Sciatic nerve (tissue), 2 donors: Measurements from ENCODE around the gene SLX9. TPM values are rescaled to one million over a fixed set of nuclear protein-coding genes. Genes with fewer than 3 reads are reported as not detected.
A peak's percentile ranks its signal among the peaks of the same experiment; 100 is the strongest.

Source experiments
- ATAC-seq: fragments of 200-7000 bp; cut with Tn5 transposase; one replicate; pipeline ENCODE4 v1.9.1; 2020; ENCODE audit warnings: mild to moderate bottlenecking, moderate library complexity
- DNase-seq: peaks from one replicate; pipeline ENCODE4 v3.0.0-alpha.2; 2020; ENCODE audit warnings: low spot score
- intact Hi-C: fragments of 100-400 bp; cut with DNase I; formaldehyde crosslinking; loops from one replicate; pipeline ENCODE4 v1.14.2; 2022
- total RNA-seq: library from RNA; stranded (reverse); fragmentation: NEBNext Ultra II Directional; extraction: Animal tissue kit (Norgen Biotek cat#: 25700); gene quantifications from one replicate; pipeline ENCODE4 v1.2.1, GENCODE V29; 2021
- donor health status: DM: no; HTN: no; CAD: no.
- donor health status: DM: no; HTN: no; CAD: no.

SLX9 gene
- total RNA-seq, 1 donor from 2014 or later: 17.1 TPM

DNA sequence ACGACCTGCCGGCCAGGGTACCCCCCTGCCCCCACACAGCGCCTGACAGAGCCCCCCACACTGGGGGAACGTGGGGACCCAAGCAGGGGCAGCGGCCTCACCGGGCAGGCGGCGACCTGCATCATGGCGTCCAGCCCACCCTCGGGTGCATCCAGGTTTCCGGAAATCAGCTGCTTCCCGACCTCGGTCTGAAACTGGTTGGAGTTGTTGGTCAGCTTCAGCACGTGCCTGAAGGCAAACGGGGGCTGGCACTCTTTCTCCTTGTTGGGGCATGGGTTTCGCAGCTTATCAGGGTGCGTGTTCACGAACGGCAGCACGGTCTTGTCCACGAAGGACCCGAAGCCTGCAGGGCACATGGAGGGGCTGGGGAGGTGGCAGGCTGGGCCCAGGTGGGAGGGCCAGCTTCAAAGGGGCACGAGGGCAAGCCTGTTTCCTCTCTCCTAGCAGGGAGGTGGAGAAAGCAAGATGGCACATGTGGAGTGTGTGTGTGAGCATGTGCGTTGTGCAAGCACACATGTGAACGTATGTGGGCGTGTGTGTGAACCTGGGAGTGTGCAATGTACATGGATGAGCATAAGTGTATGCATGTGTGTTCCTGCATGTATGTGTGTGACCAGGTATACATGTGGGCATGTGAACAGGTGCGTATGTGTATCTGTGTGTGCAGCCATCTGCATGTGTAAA lies 38.3 kb upstream of the SLX9 start:
- no peak for DNase-seq
- intact Hi-C loops: no loop called here
- no peak for ATAC-seq

GRCh38 chr21:44902268-44903049 lies 37.4 kb upstream of the SLX9 start:
- ATAC-seq (no peak), DNase-seq (no peak)
- intact Hi-C loops: no loop called here

DNA sequence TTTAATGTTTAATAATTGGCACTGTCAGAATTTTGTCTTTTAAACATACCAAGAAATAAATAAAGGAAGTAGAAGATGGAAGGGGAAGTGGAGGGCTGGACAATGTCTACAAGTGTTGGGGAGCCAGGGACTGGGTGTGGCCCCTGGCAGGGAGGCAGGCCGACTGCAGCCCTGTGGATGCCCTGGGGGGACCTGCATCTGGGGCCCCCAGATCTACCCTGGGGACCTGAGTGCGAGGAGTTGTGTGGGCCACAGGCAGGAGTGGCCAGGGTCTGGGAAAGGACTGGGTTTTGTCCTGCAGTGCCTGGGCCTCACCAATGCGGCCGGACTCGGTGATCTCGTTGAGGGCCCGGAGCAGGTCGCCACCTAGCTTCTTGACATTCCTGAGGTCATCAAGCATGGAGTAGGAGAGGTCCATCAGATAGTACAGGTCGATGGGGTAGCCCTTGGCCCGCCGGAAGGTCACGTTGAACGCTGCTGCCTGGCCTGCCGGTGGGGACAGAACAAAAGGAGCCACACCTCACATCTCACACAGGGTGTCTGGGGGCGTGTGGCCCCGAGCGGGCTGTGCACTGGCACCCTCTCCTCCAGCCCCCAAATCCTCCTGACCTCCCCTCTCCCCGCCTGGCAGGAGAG lies 36.7 kb upstream of the SLX9 start:
- DNase-seq (no peak), ATAC-seq (no peak)
- intact Hi-C loops: no loop called here

DNA sequence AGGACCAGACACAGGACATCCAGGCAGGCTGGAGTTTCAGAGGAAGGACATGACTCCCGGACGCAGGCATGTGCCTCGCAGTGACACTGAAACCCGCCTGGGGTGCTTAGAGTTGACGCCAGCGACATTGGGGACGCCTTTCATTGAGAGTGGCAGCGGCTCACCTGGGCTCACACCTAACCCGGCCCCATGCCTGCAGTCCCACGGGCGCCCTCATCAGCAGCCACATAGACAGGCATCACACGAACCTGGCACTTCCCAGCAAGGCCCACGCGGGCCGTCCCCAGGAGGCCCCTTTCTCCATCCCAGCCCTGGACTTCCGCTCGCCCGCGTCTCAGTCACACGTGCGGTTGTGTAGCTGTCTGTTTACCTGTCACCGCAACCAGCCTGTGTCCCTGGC lies 36.1 kb upstream of the SLX9 start:
- DNase-seq (no peak), ATAC-seq (no peak)
- intact Hi-C loops: no loop called here

DNA sequence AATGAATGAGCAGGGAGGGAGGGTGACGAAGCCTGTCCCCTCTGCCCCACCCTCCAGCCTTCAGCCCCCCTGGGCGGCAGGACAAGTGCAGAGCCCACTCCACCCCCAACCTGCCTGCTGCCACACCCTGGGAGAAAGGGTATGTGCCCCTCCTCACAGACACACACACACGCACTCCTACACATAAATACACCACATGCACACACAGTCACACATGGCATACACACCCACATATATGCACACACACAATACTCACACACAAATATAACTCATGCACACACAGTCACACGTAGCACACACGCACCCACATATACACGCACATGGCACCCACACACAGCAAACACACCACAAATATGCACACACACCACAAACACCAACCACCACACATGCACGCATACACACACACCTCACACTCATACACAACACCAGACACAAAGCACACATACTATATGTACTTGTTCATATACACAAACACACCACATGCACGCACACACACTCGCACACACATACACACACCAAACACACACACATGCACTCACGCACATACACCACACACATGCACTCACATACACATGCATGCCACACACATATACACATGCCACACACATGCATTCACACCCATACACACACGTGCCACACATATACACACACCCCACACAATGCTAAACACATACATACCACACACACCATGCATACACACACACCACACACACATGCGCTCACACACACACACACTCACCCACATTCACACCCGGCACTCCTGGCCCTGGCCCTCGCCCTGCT lies 35.5 kb upstream of the SLX9 start:
- ATAC-seq (no peak), DNase-seq (no peak)
- intact Hi-C loops: no loop called here

DNA sequence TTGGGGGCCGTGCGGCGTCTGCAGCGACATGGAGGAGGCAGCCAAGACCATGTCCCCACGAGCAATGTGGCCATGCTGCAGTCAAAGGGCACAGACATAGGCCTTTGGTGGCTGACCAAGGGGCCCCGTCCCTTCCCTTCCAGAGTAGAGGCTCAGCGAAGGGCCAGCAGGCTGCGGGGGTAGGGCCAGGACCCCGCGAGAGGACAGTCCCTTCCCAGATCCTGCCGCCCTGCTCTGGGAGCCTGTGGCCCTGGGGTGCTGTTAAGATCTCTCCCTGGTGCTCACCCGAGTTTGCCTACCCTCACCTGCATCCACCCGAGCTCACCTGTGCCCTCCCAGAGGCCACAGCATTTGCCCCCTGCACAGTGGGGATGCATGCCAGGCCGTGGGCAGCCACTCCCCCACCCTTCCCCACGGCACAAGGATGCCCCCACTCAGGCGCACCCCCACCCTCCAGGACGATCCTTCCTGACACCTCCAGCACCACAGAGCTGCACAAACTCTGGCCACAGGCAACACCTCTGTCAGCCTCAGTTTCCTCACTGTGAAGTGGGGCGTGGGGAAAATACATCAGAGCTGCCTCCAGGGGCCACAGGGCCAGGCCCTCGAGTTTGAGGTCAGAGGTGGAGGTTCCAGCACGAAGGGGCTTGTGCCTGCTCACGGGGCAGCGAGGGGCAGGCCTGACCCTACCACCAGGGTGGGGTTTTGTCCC lies 34.7 kb upstream of the SLX9 start:
- DNase-seq (no peak), ATAC-seq (no peak)
- intact Hi-C loops: no loop called here

- intact Hi-C loops: no loop called here
- ATAC-seq (no peak), DNase-seq (no peak)
Observed at GRCh38 chr21:44905728-44906090, 34.1 kb upstream of the SLX9 start.

- no peak for ATAC-seq
Observed at GRCh38 chr21:44907225-44907965, 32.4 kb upstream of the SLX9 start.

DNA sequence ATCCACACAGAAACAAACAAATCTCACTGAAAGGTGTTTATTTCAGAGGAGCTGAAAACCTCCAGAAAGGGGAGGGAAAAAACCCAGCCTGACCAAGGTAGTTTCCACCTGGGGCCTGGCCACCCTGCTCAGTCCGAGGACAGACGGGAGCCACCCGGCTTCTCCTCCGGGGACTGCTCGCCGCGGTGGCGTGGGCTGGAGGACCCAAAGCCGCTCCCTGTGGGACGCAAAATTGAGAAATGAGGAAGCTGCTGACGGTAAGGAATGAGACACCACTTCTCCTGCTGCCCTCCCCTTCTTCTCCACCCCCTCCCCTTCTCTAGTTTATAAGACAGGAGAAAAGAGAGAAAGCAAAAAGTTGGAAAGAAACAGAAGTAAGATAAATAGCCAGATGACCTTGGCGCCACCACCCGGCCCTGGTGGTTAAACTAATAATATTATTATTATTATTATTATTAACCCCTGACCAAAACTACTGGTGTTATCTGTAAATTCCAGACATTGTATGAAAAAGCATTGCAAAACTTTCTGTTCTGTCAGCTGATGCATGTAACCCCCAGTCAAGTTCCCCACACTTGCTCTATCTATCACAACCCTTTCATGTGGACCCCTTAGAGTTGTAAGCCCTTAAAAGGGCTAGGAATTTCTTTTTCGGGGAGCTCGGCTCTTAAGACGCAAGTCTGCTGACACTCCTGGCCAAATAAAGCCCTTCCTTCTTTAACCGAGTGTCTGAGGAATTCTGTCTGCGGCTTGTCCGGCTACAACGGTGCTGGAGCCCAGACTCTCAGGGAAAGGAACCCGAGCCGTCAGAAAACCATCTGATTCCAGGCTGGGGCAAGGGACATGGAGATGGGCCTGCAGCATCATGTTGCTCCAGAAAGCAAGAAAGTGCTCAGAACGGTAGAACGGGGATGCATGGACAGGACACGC lies 31.6 kb upstream of the SLX9 start:
- peak; percentile 31 for ATAC-seq
- intact Hi-C loops: no loop called here
- DNase-seq: no peak

More at GRCh38 chr21:44907225-44907965, 32.4 kb upstream of the SLX9 start:
- no peak for DNase-seq
- intact Hi-C loops: no loop called here

- intact Hi-C loops: no loop called here
- DNase-seq (no peak), ATAC-seq (no peak)
Observed at GRCh38 chr21:44908908-44909307, 30.9 kb upstream of the SLX9 start.

- intact Hi-C loops: no loop called here
- DNase-seq (no peak), ATAC-seq (no peak)
Observed at GRCh38 chr21:44909719-44910118, 30.1 kb upstream of the SLX9 start.

DNA sequence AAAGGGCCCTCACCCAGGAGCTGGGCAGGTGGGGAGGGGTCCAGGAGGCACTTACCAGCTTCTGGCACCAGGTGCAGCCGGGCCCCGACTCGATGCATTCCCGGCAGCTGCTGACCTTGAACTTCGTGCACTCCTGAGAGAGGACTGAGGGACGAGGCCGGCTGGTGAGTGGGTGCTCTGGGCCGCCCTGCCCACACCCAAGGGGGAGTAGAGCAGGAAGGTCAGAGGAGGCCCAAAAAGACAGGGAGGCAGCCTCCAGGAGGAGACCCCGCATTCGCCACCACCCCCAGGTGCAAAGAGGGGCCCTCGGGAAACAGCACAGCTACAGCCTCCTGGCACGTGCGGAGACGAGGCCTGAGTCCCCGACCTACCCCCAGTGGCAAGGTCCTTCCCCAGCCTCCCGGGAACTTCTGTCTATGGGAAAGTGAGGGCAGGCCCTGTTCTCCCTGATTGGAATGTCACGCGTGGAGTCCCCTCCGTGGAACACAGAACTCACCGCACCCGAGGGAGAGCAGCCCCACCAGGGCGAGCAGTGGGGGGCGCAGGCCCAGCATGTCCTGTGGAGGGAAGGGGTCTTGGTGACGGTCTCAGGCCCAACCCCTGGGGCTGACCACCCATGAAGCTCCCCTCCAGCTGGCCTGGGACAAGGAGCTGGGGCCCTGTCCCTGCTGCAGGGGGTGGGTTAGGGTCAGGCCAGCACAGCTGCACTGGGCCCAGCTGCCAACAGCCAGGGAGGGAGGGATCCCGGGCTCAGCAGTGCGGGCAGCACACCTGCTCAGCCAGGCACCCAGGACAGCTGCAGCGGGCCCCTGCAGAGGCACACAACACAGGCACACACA lies 29.4 kb upstream of the SLX9 start:
- ATAC-seq: no peak
- no peak for DNase-seq
- intact Hi-C loops: no loop called here

GRCh38 chr21:44911068-44911383 lies 28.8 kb upstream of the SLX9 start:
- DNase-seq (no peak), ATAC-seq (no peak)
- intact Hi-C loops: no loop called here

- intact Hi-C loops: no loop called here
- DNase-seq: peak; percentile 85
- peak; percentile 63 for ATAC-seq
Observed at GRCh38 chr21:44911384-44912157, 28.3 kb upstream of the SLX9 start.

DNA sequence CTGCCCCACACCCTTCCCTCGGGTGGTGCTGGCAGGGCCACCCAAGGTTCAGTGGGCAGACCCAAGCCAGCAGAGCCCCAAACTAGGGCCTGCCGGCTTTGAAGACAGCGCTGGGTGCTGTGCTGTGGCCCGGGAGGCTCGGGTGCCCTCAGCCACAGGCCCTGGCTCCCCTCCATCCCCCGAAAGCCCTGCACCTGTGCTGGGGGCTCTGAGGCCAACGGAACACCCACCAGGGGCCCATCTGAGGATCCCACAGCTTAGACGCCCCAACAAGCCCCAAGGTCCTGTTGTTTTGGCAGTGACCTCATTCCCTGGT lies 27.7 kb upstream of the SLX9 start:
- intact Hi-C loops: no loop called here
- no peak for DNase-seq
- ATAC-seq: no peak
